ENCODE measurements around the gene C10orf90. TPM values are rescaled to one million over a fixed set of nuclear protein-coding genes. Genes with fewer than 3 reads are reported as not detected.

C10orf90 gene
- total RNA-seq, 1 donor from 2014 or later: not detected

GRCh38 chr10:126536148-126536547 lies 134.3 kb downstream of the C10orf90 start:
- Histone ChIP-seq H3K27ac (no peak overlapping the region), H3K27me3 (no peaks in the 10 kb centered on the region), H3K9me3 (no peaks in the 10 kb centered on the region), H3K4me3 (no peak overlapping the region), H3K4me1 (no peaks in the 10 kb centered on the region), H3K36me3 (no peaks in the 10 kb centered on the region)
- DNase-seq: no peak
- intact Hi-C loops (cut with DNase I): no loop called here
- TF ChIP-seq CTCF (IDR thresholded peaks at IDR 0.05): no peak
- peak; percentile 43 for ATAC-seq

- no peaks in the 10 kb centered on the region for H3K9me3 ChIP-seq
- no peak for TF ChIP-seq CTCF (IDR thresholded peaks at IDR 0.05)
- no peak overlapping the region for H3K27ac ChIP-seq
- no peaks in the 10 kb centered on the region for H3K27me3 ChIP-seq
- ATAC-seq: peak; percentile 42
- no peaks in the 10 kb centered on the region for H3K36me3 ChIP-seq
- no peak overlapping the region for H3K4me3 ChIP-seq
- no peaks in the 10 kb centered on the region for H3K4me1 ChIP-seq
- no peak for DNase-seq
- intact Hi-C loops (cut with DNase I): no loop called here
Observed at GRCh38 chr10:126533644-126534043, 136.8 kb downstream of the C10orf90 start.

GRCh38 chr10:126528315-126528835 lies 142.1 kb downstream of the C10orf90 start:
- no peak for DNase-seq

GRCh38 chr10:126527645-126528314 lies 142.7 kb downstream of the C10orf90 start:
- Histone ChIP-seq H3K36me3 (no peaks in the 10 kb centered on the region), H3K9me3 (no peaks in the 10 kb centered on the region), H3K27ac (no peak overlapping the region), H3K4me1 (no peaks in the 10 kb centered on the region), H3K27me3 (no peaks in the 10 kb centered on the region), H3K4me3 (no peak overlapping the region)
- DNase-seq (no peak), ATAC-seq (no peak)
- TF ChIP-seq CTCF (IDR thresholded peaks at IDR 0.05): no peak
- intact Hi-C loops (cut with DNase I): no loop called here

More at GRCh38 chr10:126528315-126528835, 142.1 kb downstream of the C10orf90 start:
- Histone ChIP-seq H3K4me1 (no peaks in the 10 kb centered on the region), H3K36me3 (no peaks in the 10 kb centered on the region), H3K9me3 (no peaks in the 10 kb centered on the region), H3K27me3 (no peaks in the 10 kb centered on the region), H3K27ac (no peak overlapping the region), H3K4me3 (no peak overlapping the region)
- peak; percentile 72 for ATAC-seq
- intact Hi-C loops (cut with DNase I): no loop called here
- no peak for TF ChIP-seq CTCF (IDR thresholded peaks at IDR 0.05)

GRCh38 chr10:126525326-126525725 lies 145.2 kb downstream of the C10orf90 start:
- no peak for TF ChIP-seq CTCF (IDR thresholded peaks at IDR 0.05)
- no peaks in the 10 kb centered on the region for H3K36me3 ChIP-seq
- intact Hi-C loops (cut with DNase I): no loop called here
- H3K27me3 ChIP-seq: no peaks in the 10 kb centered on the region
- no peak overlapping the region for H3K27ac ChIP-seq
- H3K9me3 ChIP-seq: no peaks in the 10 kb centered on the region
- H3K4me3 ChIP-seq: no peak overlapping the region
- ATAC-seq (no peak), DNase-seq (no peak)
- no peaks in the 10 kb centered on the region for H3K4me1 ChIP-seq
